Measurements from ENCODE around the gene SEMA5B.

SEMA5B gene

DNA sequence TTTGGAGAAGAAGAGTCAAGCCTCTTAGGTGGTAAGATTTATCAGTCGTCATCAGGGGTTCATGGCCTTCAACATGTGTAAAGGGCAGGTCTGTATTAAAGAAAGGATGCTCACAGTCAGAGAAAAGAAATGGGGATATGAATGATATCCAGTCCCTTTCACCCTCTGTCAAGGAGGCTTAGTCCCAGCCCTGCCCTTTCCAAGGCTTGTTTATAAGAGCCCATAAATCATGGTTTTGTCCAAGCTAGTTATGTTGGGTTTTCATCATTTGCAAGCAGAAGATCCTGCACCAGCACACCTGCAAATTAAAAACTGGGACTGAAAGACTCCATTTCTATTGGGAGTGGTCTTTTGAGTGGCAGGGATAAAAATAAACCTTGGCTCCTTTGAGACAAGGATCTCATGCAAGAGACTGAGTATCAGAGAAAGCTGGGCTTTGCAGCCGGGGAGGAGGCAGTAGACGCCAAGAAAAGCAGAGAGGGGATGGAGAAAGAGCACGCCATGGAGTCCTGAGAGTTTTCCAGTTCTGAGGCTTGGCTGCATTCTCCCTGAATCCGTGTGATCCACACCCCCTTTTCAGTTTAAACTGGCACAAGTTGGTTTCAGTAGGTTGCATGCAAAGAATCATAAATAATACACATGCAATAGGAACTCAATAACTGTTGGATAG, 26.7 kb upstream of the SEMA5B start:
- no peak for DNase-seq

DNA sequence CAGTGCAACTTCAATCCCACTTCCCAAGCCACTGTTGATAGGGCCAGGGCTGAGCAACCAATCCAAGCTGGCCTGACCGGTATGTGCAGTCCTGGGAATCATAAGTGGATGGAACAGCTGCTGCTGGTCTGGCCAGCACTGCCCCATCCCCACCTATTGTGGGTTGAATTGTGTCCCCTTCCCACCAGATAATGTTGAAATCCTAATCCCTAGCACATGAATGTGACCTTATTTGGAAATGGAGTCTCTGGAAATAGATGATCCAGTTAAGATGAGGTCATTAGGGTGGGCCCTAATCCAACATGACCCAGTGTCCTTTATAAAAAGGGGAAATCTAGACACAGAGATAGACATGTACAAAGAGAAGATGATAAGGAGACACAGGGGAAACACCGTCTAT, 25.5 kb upstream of the SEMA5B start:
- no peak for DNase-seq

DNA sequence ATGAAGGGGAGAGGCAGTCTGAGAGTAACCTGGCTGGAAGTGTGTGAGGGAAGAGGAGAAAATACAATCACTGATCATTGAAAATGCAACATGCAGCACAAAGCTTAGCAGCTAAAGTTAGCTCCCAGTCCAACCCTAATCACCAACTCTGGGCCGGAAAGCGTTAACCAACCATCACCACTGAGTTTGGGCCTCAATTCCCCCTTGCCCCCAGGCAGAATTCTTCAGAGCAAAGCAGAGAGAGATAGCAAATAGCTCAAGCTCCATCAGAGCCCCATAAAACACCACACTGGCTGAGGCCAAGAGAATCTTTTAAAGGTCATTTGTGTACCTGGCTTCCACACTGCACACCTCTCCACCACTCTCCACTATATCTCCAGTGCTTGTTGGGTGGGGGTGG, 23.1 kb upstream of the SEMA5B start:
- DNase-seq = no peak

DNA sequence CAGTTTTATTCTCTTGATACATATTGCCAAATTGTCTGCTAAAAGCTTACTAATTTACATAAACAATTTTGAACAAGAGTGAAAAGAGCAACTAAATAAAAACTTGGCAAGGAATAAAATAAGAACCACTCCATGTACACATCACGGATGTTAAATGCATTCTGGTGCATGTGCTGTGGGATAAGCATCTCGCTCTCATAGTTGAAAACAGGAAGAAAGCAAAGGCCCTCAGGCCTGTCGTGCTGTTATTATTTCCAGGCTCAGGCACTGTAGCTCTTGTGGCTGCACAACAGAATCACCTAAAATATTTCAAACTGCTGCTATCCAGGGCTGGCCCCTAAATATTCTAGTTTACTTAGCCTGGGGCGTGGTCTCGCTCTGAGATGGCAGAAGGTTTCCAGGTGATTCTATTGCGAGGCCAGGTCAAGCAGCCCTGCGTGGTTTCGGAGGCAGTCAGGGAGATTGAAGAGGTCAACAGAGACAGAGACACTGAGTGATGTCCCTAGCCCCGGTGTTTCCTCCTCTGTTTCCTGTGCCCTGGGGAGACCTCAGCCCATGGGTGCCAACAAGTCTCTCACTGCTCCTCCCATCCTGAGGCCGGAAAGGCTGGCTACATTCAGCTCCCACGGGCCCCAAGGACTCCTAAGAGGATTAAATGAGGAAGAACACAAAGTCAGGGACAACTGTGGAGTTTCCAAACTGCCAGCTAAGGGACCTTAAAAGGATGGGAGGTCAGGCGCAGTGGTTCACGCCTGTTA, 21.1 kb upstream of the SEMA5B start:
- no peak for DNase-seq

DNA sequence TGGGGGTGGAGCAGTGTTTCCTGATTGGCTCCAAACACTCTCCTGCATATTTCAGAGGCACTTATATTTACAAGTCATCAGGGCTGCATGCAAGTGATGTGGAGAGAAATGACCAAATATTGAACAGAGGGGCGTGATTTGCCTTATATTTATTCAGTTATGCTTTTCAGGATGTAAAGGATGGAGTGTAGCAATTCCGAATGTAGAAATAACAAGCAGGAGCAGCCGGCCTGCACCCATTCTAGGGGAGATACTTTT, 19.4 kb upstream of the SEMA5B start:
- DNase-seq = no peak

DNA sequence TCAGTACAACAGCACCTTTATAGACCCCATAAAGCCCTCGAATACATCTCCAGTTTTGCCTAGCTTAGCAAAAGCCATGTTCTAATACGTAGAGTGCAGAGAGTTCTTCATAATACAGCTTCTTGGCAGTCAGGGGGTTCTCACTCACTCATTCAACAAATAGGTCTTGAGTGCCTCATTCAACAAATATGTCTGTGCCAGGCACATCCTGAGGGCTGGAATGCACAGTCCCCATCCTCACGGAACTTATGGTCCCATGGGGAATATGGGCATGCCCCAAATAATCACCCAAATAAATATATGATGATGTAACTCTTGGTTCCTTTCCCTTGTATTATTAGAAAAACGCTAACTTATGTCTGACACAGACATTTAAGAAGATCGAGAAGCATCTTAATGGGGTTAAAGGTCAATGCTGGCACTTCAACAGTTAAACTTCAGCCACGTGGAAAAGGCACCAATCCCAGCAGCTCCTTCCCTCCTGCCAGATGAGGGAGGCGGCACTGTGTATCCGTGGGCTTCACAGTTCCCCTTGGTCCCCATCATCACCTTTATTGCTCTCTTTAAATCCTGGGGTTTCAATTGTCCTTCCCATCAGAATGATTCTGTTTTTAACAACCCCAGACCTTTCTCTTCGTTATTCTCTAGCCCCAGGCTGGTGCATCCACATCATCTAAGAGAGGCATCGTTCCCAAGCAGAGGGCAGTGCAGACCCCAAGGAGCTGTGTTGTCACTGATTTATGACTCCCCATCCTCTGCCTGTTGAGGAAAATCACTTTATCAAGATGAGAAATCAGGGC, 18.9 kb upstream of the SEMA5B start:
- no peak for DNase-seq

DNA sequence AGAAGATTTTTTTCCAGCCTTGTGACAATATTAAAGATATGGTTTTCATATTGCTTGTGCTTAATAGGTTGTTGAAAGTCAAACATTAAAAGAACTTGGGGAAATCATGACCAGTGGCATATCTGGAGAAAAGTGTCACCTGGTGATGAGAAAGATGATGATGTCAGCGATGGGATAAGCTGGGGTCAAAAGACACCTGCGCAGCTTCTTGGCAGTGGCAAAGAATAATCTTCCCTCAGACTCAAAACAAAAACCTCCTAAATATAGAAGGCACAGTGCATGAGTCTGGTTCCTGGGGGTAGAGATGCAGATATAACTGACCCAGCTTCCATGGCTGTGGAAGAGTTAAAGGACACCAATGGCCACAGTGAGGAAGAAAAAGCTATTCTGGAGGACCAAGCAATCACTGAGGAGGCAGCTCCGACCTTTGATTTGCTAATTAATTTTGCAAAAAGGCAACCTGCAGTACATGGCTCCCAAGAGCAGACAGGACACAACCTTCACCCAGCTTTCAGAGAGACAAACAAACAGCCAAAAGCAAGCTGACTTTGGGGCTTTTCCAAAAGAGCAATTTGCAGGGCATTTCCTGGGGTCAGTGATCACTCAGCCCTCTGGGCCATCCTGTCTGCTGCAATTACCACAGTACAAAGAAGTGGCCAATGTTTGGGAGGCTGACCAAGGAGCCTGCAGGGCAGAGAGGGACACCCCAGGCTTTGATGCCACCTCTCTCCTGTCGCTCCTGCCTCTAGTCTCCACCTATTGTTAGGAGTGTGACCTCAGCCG, 17.6 kb upstream of the SEMA5B start:
- no peak for DNase-seq

DNA sequence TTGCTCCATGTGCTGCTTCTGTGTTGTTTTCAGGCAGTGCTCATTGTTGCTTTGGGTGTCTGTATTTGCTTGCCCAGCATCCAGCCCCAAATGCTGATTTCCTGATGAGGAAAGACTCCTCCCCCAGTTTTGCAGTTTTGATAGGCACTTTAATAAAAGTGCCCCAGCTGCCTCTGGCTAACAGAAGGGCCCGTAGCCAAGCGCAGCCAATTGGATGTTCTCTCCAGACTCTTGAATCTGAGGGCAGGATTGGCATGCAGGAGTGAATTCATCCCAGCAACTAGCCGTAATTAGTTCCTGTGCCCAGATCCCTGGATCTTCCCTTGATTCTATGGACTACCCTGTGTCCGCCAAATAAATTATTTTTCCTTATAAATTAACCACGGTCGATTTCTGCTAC, 14.8 kb upstream of the SEMA5B start:
- DNase-seq = no peak

DNA sequence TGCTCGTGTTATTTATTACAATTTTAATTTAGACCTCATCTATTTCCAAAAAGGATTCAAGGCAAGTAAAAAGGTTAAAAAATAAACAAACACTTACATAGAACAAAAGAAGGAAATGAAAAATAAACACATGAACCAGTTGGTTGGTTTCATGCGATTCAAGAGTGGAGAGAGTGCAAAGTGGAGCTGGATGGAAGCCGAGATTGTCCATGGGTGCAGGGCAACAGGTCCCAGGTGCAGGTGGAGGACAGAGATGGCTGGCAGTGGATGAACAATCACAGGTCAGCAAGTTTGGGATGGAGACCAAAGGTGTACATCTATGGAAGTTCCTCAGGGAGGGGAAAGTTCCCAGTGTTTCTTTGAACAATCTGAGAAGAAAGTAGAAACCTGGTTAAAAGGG, 11.6 kb upstream of the SEMA5B start:
- DNase-seq = no peak

DNA sequence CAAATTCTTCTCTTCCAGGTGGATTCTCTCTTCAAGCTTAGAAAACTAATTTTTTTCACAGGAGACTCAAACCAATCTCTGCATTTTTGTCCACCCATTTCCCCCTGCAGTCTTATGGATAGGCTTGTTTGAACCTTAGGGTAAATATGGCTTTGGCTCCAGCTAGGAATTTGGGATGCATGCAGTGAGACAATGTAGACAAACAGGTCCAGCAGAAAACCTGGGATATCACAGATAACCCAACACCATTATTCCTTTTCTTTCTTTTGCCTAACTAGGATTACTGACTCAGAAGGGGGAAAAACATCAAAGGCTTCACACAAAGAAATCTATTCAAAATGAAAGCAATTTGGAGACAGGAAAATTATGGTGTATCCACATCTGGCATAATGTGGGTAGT, 11.2 kb upstream of the SEMA5B start:
- no peak for DNase-seq

DNA sequence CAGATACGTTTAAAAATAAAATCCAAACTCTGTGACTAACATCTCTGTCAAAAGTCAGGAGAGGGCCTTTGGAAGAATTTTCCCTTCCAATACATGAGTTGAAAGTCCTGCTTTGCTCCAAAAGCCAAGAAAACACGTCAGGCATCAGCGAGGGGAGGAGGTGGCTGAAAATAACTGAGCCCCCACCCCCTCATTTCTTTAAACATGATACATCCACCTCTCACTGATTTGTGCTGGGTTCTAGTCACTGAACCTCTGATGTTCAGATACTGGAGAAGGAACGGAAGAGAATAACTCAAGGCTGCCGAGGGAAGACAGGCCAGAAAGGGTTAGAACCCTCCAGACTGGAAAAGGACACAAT, 9.4 kb upstream of the SEMA5B start:
- no peak for DNase-seq

DNA sequence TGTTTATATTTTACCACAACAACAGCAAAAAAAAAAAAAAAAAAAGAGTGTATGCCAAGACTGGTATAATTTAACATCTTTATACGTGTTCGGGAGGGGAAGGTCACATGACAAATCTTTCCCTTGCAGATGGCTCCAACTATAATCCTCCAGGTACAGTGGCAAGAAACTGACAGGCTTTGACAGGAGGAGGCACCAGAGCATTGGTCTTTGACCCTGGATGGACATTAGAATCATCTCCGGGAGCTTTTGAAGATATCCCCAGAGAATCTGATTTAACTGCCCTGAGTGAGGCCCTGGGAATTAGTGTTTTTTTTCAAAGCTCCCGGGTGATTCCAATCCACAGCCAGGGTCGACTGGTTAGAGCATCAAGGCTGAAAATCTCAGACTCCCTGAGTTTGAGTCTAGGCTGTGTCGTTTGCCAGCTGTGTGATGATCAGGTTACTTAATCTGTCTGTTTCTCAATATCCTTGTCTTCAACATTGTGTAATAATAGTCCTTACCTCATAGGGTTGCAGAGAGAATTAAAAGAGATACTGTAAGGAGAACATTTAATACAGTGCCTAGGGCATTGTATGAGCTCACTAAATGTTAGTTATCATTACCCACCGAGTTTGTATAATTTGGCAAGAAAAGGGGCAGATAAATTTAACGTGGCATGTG, 8.9 kb upstream of the SEMA5B start:
- no peak for DNase-seq

DNA sequence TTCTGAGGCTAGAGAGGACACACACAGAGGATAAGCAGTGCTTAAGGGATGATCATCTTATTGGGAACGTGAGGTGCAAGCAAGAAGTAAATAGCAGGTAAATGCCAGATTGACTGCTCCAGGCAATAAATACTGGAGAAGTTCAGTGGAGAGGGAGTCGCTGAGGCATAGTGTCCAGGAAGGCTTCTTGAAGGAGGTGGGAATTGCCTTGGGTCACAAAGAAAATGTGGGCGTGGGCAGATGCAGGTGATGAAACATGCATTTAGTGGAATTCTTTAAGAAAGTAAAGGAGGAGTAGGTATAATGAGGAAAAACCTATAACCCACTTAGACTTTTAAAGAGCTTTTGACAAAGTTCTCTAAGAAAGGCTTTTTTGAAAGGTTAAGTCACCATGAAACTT, 7.4 kb upstream of the SEMA5B start:
- DNase-seq = no peak

DNA sequence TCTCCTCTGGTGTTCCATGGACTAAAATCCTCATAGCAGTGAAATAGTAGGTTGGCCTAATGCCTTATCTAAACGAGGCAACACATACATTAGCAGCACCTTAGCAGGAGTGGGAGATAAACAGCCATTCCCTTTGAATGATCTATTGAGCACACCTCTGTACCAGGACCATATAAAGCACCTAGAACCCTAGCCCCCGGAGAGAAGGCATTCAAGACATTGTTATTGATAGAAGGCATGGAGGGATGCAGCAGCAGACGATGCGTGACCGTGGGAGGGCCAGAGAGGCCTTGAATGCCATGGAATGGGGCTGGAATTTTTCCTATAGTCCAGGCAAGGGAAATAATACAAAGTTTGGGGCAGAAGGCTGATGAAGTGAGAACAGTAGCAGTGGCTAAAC, 6.6 kb upstream of the SEMA5B start:
- DNase-seq = no peak

DNA sequence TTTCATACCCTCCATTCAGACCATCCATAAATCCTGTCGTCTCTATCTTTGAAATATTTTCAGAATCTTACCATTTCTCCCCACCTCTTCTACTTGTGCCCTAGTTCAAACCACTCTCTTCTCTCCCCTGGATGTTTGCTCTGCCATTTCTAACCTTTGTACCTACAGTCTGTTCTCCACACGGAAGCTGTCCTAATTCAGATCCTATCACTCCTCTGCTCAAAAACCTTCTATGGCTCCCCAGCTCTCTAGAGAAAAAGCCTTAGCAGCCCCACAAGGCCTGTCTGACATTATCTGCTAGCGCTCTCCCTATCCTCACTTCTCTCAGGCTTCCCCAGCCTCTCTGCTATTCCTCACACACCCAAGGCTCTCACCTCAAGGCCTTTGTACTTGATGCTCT, 4.5 kb upstream of the SEMA5B start:
- DNase-seq = no peak

DNA sequence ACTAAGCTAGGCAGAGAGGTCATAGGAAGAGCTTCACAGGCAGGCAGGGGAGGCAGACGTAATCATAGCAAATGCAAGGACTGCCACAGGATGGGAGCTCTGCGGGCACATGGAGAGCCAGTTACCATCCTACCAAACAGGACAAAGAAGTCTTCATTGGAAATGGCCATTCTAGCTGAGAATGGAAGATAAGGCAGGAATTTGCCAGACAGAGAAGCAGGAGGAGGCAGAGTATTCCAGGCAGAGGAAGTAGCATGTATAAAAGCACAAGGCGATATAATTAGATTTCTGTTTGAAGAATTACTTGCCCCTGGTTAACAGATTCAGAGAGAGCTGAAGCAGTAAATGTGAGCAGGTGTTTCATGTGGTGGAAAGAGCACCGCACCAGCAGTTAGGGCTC, 3.5 kb upstream of the SEMA5B start:
- no peak for DNase-seq

DNA sequence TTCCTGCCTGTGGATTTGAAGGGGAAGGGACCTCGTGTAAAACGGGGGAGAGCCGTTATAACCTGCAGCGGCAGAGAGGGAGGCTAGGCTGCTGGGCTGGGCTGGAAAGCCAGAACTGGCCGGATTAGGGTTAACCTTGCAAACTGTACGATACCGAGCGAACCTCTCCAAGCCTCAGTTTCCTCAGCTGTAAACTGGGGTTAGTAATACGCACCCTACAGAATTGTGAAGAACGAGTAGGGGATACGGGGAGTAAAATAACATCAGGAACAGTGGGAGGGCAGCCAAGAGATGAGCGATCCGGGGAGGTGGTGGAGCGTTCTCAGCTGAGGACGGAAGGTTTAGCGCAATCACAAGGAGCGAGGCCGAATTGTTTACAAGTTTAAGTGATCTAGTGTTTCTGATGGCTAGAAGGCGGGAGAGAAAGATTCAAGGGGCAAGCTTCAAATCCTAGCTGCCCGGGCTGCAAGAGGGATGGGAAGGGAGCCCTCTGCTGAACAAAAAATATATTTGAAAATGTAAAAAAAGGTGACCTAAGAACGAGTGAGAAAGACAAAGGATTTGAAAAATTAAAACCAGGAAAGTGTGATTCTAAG, 768 bp upstream of the SEMA5B start:
- peak; percentile 43 for DNase-seq

DNA sequence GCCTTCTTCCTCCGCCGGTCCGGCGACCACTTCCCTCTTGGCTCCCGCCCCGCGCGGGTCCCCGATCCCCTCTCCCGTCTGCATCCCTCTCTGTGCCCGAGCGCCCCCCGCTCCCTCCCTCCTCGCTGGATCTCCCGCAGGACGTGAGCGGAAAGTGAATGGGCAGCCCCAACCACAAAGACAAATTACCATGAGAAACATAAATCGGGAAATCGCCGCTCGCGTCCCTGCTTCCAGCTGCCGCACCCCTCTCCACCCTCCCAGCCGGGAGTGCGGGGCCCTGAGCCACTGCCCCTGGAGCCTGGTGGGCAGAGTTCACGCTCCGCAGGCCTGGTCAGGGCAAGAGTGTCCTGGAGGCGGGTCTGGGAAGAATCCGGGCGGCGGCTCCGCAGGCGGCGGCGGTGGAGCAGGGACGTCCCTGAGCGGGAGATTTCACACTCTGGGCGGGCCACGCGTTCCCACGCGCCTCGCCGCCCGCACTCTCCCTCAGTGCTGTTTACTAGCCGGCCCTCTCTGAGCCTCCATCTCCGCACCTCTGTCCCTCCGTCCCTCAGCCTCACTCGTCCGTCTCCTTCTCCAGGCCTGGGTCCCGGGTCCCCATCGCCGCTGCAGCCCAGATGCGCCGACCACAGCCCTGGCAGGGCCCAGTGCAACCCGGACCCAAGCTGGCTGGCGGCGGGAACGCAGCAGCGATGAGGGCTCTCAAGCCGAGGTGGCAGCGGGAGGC, 835 bp downstream of the SEMA5B start:
- DNase-seq = no peak

DNA sequence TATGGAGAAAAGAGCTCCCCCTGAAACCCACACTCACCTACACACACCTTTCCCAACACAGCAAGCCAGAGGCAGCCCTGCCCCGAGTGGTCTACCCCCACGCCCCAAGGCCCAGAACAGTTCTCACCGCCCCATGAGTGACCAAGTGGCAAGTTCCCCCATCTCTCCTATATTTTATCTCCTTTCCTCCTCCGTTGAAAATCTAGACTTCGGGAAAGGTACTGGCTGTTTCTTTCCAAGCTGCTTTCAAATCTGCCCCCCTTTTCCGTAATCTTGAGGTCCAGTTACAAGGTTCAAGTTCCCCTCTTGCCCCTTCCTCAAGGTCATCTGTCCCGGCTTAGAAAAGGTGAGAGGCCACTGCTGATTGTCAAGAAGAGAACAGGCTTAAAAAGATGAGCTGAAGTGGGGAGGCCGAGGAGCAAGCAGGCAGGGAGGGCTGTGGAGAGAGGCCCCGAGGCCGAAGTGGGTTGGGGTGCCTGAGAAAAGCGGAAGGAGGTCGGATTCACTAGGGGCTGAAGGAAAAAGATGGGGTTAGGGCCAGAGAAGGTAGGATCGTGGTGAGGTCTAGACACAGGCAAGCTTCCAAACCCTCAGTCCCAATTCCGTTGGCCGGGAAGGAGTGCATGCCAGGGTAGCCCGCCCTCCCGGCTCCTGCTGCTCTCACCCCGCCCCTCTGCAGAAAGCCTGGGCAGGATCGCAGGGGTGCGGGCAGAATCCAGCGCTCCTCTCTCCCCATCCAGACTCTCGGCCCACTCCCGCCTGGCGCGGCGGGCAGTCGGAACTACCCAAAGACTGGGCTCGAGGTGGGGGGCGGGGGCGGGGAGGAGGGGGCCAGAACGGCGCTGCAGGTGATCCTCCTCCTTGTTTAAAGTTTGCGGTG, 1.7 kb downstream of the SEMA5B start:
- DNase-seq = no peak

DNA sequence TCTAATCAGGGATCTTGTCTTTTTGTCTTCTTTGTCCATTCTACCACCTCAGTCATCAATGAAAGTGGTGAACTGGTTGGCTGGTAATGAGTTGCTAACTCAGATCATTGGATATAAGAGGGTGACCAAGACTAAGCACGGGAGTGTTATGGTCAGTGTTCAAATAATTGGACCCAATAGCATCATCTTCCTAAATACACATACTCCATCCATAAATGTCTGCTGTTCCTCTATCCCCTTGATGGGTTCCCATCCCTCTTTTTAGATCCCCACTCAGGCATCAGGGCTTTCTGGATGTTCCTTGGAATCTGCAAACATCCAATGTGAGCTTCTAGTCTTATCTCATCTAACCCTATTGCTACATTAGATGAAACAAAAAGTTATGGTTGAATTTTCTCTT, 3.5 kb downstream of the SEMA5B start:
- no peak for DNase-seq

DNA sequence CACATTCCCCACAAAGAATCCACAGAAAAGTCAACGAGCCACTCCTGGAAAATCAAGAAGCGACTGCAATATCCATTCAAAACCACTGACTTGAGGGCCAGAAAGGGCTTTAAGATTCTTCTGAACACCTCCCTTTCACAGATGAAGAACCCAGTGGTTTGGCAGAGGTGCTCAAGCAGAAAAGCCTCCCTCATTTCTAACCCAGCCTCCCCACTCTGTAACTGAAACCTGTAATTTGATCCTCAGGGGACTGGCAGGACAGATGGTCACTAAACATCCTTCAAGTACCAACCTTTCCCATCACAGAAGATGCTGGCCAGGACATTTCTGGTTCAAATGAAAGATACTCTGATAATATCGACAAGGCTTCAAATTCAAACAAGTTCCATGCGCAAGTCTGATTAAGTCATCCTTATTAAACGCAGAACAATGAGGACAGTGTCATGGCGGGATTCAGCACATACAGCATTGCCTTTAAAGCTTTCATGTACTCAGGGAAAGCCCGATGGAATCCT, 5.5 kb downstream of the SEMA5B start:
- DNase-seq = no peak

All from GDM1 (cell line).